Activated CD8-positive, alpha-beta memory T cell treated with anti-CD3 and anti-CD28 coated beads, Interleukin-2, amount 50 U/mL, for 24 hours (primary cell): ENCODE data around the gene TSPO2.

Experiments used
- DNase-seq: peaks from one replicate; pipeline ENCODE4 v3.0.0-alpha.2; 2020; ENCODE audit errors: extremely low read depth

TSPO2 gene

DNA sequence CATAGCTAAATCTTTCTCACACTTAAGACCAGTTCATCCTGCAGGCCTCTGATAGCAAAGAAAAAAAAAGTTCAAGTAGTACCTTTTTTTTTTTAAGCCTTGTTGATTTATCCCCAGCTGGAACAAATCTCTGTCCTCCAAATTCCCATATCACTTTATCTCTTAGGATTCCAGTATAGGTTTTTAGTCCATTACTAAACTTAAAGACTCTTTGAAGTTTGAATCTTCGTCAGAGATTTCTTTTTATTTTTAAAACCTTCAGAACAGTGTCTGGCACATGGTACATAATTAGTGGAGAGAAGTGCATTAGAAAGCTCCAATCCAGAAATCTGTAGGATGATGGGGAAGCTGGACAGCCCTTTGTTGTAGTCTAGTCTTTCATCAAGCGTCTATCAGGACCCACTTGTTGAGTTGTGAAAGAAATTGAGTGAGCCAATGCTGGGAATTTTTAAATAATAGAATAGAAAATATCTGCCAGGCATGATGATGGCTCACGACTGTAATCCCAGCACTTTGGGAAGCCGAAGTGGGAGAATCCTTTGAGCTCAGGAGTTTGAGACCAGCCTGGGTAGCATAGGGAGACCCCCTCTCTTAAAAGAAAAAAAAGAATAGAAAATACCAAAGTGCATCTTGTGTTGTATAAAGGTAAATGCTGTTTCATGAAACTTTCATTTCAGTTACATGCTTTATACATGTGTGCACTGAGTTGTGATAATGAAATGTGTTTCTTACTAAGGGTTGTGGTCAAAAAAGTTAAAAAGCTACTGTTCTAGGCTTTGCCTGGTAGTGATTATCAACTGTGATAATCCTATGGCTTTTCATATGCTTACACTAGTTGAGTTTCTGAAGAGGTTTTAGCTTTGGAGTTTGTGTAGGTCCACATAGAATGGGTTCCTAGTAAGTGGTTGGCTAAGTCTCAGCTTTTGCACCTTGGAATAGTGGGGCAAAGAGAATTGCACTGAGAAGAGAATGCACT lies 33.7 kb downstream of the TSPO2 start:
- no peak for DNase-seq

DNA sequence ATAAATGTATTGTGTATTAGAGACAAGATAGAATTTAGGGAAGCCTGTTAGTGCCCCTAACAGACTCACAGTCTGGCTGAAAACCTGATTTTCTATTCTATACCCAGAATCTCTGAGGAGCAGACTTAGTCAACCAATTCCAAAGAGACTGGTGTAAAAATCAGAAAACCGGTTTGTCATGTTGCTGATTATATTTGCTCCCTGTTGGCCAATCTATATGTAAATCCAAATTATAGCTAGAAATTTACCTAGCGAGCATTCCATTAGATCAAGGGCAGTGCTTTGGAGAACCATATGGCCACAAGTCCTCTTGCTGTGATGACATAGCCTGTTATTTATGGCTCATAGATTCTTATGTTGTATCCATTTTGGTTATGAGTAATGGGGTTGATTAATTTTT lies 35.3 kb downstream of the TSPO2 start:
- no peak for DNase-seq

DNA sequence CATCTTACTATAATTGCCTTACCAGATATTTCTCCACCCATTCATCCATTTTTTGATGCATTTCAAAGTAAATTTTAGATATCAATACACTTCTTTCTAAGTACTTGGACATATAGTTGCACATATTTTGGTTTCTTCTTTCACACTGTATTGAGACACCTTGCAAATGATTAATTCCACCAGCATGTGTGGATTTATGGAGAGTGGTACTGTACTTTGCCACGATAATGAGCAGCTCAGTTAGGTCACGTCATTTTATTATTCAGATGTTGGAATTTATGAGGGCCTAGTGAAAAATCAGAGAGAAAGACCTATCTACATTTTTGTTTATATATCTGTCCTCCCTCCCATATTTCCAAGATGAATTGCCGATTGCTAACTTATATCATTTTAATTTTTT lies 35.8 kb downstream of the TSPO2 start:
- no peak for DNase-seq

GRCh38 chr6:41079080-41079479 lies 36.8 kb downstream of the TSPO2 start:
- no peak for DNase-seq

- DNase-seq, result no peak
Observed at GRCh38 chr6:41080621-41081020, 38.4 kb downstream of the TSPO2 start.

DNA sequence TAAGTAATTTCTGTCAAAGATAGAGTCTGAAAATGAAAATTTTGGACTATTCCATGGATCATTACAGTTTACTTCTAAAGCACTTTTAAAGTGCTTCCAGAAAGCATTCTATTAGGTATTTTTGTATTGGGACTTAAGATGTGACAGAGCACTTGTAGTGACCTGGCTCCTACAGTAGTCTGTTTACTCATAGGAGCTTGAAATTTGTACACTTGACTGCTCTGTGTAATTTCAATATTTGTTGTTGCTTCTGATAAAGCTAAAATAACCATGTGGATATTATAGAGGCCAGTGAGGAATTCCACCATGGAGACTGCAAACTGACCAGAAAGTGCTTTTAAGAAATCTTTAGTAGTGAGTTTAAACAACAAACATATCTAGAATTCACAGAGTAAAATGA lies 40.8 kb downstream of the TSPO2 start:
- no peak for DNase-seq

- DNase-seq, result no peak
Observed at GRCh38 chr6:41085182-41085581, 42.9 kb downstream of the TSPO2 start.

- DNase-seq, result no peak
Observed at GRCh38 chr6:41088451-41088850, 46.2 kb downstream of the TSPO2 start.

DNA sequence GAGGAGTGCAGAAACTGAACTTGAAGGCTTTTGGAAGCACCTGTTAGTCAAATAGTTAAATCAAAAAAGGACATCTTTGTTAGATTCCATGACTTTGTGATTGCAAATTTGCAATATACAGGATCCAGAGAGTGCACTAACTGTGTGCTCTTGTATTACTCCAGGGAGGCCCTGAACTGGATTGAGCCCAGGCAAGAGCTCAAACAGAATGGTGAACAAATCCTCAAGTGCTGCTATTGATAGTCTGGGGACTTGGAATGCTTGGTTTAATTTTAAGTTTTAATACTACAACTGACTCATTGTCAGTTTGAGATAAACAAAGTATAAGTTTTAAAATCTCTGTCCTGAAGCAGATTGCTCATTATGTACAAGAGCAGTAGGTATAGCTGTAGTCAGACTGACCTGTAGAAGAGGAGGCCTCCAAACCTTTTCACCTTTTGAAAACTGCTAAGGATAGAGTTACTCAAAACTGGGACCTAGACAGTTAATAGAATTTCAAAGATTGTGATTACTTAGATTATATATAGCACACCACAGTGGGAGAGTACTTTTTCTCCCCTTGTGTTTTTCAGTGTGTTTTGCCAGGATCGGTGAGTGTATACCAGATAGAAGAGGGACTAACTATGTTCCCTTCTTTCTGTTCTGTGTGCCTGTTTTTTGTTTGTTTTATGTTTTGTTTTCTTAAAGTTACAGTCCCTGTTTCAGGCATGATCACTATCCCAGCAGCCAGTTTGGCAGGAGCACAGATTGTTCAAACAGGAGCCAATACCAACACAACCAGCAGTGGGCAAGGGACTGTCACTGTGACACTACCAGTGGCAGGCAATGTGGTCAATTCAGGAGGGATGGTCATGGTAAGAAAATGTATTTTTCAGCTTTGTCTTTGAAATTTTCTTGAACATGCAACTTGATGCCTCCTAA lies 48.8 kb downstream of the TSPO2 start:
- DNase-seq, result no peak

DNA sequence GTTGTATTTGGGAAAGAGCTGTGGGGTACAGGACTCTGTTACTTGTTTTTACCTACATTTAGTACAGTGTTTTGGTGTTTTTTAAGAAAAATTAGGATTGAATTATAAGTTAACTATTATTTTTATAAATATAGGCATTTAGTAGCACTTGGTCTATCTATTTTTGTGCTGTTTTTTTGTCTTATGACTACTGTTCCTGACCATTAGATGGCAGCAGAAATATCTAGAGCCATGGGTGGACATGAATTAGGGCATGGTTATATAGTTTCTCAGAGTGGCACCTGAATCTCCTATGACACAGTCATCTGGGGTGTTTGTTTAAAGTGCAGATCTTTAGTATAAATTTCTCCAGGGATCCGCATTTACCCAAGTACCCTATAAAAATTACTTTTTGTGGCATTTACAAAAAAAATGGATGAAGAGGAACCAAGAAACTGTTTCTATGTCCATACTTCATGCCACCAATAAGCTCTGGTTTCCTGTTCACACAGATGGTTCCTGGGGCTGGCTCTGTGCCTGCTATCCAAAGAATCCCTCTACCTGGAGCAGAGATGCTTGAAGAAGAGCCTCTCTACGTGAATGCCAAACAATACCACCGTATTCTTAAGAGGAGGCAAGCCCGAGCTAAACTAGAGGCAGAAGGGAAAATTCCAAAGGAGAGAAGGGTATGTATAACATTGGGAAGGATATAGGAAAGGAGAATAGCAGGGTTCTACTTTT lies 50.3 kb downstream of the TSPO2 start:
- DNase-seq, result no peak

DNA sequence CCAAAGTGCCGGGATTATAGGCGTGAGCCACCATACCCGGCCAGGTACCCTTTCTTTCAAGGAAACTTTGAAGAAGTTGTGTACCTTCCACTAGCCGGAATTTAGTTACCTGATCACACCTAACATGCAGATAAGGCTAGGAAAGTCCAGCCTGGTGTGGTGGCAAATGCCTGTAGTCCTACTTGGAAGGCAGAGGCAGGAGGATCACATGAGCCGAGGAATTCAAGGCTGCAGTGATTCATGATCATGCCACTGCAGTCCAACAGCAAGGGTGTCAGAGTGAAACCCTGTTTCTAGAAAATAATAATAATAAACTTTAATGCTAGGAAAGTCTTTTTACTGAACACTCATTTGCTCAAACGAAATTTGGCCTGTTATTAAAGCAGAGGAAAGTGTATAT lies 51.5 kb downstream of the TSPO2 start:
- DNase-seq, result no peak
